ENCODE data around the gene SPDYE4.

- TF ChIP-seq, protein P1, sequence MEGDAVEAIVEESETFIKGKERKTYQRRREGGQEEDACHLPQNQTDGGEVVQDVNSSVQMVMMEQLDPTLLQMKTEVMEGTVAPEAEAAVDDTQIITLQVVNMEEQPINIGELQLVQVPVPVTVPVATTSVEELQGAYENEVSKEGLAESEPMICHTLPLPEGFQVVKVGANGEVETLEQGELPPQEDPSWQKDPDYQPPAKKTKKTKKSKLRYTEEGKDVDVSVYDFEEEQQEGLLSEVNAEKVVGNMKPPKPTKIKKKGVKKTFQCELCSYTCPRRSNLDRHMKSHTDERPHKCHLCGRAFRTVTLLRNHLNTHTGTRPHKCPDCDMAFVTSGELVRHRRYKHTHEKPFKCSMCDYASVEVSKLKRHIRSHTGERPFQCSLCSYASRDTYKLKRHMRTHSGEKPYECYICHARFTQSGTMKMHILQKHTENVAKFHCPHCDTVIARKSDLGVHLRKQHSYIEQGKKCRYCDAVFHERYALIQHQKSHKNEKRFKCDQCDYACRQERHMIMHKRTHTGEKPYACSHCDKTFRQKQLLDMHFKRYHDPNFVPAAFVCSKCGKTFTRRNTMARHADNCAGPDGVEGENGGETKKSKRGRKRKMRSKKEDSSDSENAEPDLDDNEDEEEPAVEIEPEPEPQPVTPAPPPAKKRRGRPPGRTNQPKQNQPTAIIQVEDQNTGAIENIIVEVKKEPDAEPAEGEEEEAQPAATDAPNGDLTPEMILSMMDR (IDR thresholded peaks at IDR 0.05; ENCODE audit: low read depth, low read length): no peak
- TF ChIP-seq EZH2phosphoT487 (IDR thresholded peaks at IDR 0.05; ENCODE audit: low read depth): no peak
Measured at GRCh38 chr17:8729421-8729820, 28.9 kb downstream of the SPDYE4 start.
